Glutamatergic neuron (in vitro differentiated cells): ENCODE data around the gene CMTM4. TPM values are rescaled to one million over a fixed set of nuclear protein-coding genes. Genes with fewer than 3 reads are reported as not detected.

Source experiments
- DNase-seq: peaks from one replicate; pipeline ENCODE4 v3.0.0; 2022
- H3K27ac Mint-ChIP-seq: one replicate; pipeline ENCODE4 v1.8.0; 2020; ENCODE audit warnings: mild to moderate bottlenecking, mixed read lengths, inconsistent platforms; ENCODE audit not compliant: unreplicated experiment
- H3K27me3 Mint-ChIP-seq: one replicate; pipeline ENCODE4 v1.8.0; 2020; ENCODE audit warnings: mild to moderate bottlenecking, moderate library complexity, mixed read lengths, inconsistent platforms; ENCODE audit not compliant: unreplicated experiment
- H3K36me3 Mint-ChIP-seq: one replicate; pipeline ENCODE4 v1.8.0; 2020; ENCODE audit warnings: mild to moderate bottlenecking, mixed read lengths, inconsistent platforms; ENCODE audit not compliant: unreplicated experiment
- H3K4me1 Mint-ChIP-seq: one replicate; pipeline ENCODE4 v1.8.0; 2020; ENCODE audit warnings: mild to moderate bottlenecking, low read depth, mixed read lengths, inconsistent platforms; ENCODE audit not compliant: unreplicated experiment
- H3K4me3 Mint-ChIP-seq: one replicate; pipeline ENCODE4 v1.8.0; 2020; ENCODE audit warnings: mild to moderate bottlenecking, mixed read lengths, inconsistent platforms; ENCODE audit not compliant: unreplicated experiment
- H3K9me3 Mint-ChIP-seq: one replicate; pipeline ENCODE4 v1.8.0; 2020; ENCODE audit warnings: mild to moderate bottlenecking, moderate library complexity, mixed read lengths, inconsistent platforms; ENCODE audit not compliant: unreplicated experiment
- CTCF ChIP-seq: fragments of 200-600 bp; sonication (generic); IDR thresholded peaks from one replicate; pipeline ENCODE4 v1.5.0; 2021; ENCODE audit not compliant: partially characterized antibody, unreplicated experiment
- total RNA-seq: library from RNA; stranded (reverse); fragmentation: NEBNext Ultra II Directional; extraction: Animal tissue kit (Norgen Biotek cat#: 25700); gene quantifications from one replicate; pipeline ENCODE4 v1.2.1, GENCODE V29; 2021; ENCODE audit not compliant: unreplicated experiment

Gene CMTM4
- total RNA-seq, 1 donor from 2014 or later = 8.2 TPM

- Mint-ChIP-seq H3K9me3 (no peaks in the 10 kb centered on the region), H3K4me1 (no peaks in the 10 kb centered on the region), H3K27ac (no peak overlapping the region), H3K4me3 (no peak overlapping the region), H3K27me3 (no peaks in the 10 kb centered on the region), H3K36me3 (no peaks in the 10 kb centered on the region)
- peak; percentile 82 for TF ChIP-seq CTCF
- DNase-seq = no peak
Measured at GRCh38 chr16:66728117-66728787, 31.7 kb upstream of the CMTM4 start.

- Mint-ChIP-seq H3K27ac (no peak overlapping the region), H3K4me3 (no peak overlapping the region), H3K36me3 (no peaks in the 10 kb centered on the region), H3K9me3 (peaks cover 3% of the 10 kb centered on the region), H3K27me3 (no peaks in the 10 kb centered on the region), H3K4me1 (peaks cover 3% of the 10 kb centered on the region)
- no peak for DNase-seq
- no peak for TF ChIP-seq CTCF
Measured at GRCh38 chr16:66720766-66721165, 24.2 kb upstream of the CMTM4 start.

- no peak for TF ChIP-seq CTCF
- Mint-ChIP-seq H3K4me3 (no peak overlapping the region), H3K27ac (no peak overlapping the region), H3K9me3 (peaks cover 5% of the 10 kb centered on the region), H3K36me3 (no peaks in the 10 kb centered on the region), H3K4me1 (peaks cover 3% of the 10 kb centered on the region), H3K27me3 (peaks cover 7% of the 10 kb centered on the region)
- DNase-seq = no peak
Measured at GRCh38 chr16:66719246-66719645, 22.7 kb upstream of the CMTM4 start.

- Mint-ChIP-seq H3K36me3 (no peaks in the 10 kb centered on the region), H3K4me3 (no peak overlapping the region), H3K4me1 (peaks cover 3% of the 10 kb centered on the region), H3K27ac (peak overlapping the region; percentile 69), H3K9me3 (peaks cover 5% of the 10 kb centered on the region), H3K27me3 (peaks cover 7% of the 10 kb centered on the region)
- no peak for DNase-seq
- TF ChIP-seq CTCF = no peak
Measured at GRCh38 chr16:66717776-66718175, 21.2 kb upstream of the CMTM4 start.

GRCh38 chr16:66717112-66717675 is 20.7 kb upstream of the CMTM4 start:
- Mint-ChIP-seq H3K27ac (peak overlapping the region; percentile 69), H3K36me3 (peaks cover 4% of the 10 kb centered on the region), H3K4me3 (no peak overlapping the region), H3K27me3 (peaks cover 8% of the 10 kb centered on the region), H3K4me1 (peaks cover 3% of the 10 kb centered on the region), H3K9me3 (peaks cover 8% of the 10 kb centered on the region)
- peak; percentile 77 for DNase-seq
- peak; percentile 51 for TF ChIP-seq CTCF
